Body of pancreas (tissue), 4 donors: ENCODE data around the gene UBAC1.

Experiments used
- POLR2A ChIP-seq, 3 donors: fragments of 450-650 bp; IDR thresholded peaks; one replicate each; pipeline ENCODE4 v1.6.1; 2016; ENCODE audit warnings: antibody characterized with exemption in 3 of 3, mild to moderate bottlenecking in 2 of 3
- TF ChIP-seq, protein P1 (sequence below), 7 experiments: fragments of 450-650 bp in 4 of 7; fragments of 200-600 bp in 3 of 7; sonication (generic) in 3 of 7; IDR thresholded peaks; one replicate each; pipeline ENCODE4 v1.5.1; 2016 to 2019; ENCODE audit warnings: antibody characterized with exemption in 7 of 7

DNA sequence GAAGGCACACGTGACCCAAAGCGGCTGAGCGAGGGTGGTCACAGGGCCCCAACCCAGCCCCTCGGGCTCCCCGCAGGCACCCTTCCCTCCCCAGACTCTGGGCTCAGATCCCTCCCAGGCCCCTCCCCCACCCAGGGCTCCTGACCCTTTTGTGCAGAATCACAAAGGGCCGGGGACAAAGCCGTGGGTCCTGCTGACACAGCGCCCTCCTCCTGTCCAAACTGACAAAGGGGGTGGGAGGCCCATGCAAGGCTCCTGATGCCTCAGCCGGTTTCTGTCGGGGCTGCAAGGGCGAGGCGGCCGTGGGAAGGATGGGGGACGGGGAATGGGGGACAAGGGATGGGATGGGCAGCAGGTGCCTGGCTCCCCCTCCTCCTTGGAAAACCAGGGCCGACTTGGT lies 43.5 kb upstream of the UBAC1 start:
- no peak for TF ChIP-seq POLR2A (IDR thresholded peaks at IDR 0.05)
- TF ChIP-seq, protein P1, sequence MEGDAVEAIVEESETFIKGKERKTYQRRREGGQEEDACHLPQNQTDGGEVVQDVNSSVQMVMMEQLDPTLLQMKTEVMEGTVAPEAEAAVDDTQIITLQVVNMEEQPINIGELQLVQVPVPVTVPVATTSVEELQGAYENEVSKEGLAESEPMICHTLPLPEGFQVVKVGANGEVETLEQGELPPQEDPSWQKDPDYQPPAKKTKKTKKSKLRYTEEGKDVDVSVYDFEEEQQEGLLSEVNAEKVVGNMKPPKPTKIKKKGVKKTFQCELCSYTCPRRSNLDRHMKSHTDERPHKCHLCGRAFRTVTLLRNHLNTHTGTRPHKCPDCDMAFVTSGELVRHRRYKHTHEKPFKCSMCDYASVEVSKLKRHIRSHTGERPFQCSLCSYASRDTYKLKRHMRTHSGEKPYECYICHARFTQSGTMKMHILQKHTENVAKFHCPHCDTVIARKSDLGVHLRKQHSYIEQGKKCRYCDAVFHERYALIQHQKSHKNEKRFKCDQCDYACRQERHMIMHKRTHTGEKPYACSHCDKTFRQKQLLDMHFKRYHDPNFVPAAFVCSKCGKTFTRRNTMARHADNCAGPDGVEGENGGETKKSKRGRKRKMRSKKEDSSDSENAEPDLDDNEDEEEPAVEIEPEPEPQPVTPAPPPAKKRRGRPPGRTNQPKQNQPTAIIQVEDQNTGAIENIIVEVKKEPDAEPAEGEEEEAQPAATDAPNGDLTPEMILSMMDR (IDR thresholded peaks at IDR 0.05): no peak
